ENCODE results near the gene AZIN2. TPM values are rescaled to one million over a fixed set of nuclear protein-coding genes. Genes with fewer than 3 reads are reported as not detected.

The AZIN2 gene
- total and polyA plus RNA-seq, 2 of the 13 experiments (the other 11 are each of a cell fraction or from before 2014, with no cell fraction given), result 1.7 to 3.5 TPM

- no peak for TF ChIP-seq MLXIP (CRISPR knock-in tag; IDR thresholded peaks at IDR 0.05; ENCODE audit: borderline replicate concordance)
- TF ChIP-seq LBX2 (CRISPR knock-in tag; IDR thresholded peaks at IDR 0.05; ENCODE audit: borderline replicate concordance), result no peak
- TF ChIP-seq CTCF (CRISPR knock-in tag; IDR thresholded peaks at IDR 0.05), result peak; percentile 25
- TF ChIP-seq REST (IDR thresholded peaks at IDR 0.05; ENCODE audit: borderline replicate concordance in 1 of 2, low read depth in 1 of 2, low read length in 2 of 2), result peak; percentile 35 to 82
- peak; percentile 71 for TF ChIP-seq TEAD3 (CRISPR knock-in tag; optimal IDR thresholded peaks at IDR 0.05; ENCODE audit: borderline replicate concordance)
- TF ChIP-seq ZNF775 (CRISPR knock-in tag; IDR thresholded peaks at IDR 0.05; ENCODE audit: borderline replicate concordance), result no peak
- TF ChIP-seq SIN3B (IDR thresholded peaks at IDR 0.05; ENCODE audit: low read length), result no peak
- no peak for TF ChIP-seq ZNF317 (CRISPR knock-in tag; IDR thresholded peaks at IDR 0.05)
- no peak for TF ChIP-seq ZNF121 (CRISPR knock-in tag; IDR thresholded peaks at IDR 0.05)
- TF ChIP-seq PBX3 (CRISPR knock-in tag; IDR thresholded peaks at IDR 0.05; ENCODE audit: borderline replicate concordance), result no peak
- 0 out of 2 replicates have a peak, but pooled peaks have one; percentile 22 for TF ChIP-seq NFYB (CRISPR knock-in tag; IDR thresholded peaks at IDR 0.05)
- no peak for TF ChIP-seq CAMTA2 (CRISPR knock-in tag; IDR thresholded peaks at IDR 0.05; ENCODE audit: borderline replicate concordance)
- no peak for TF ChIP-seq ATF6 (CRISPR knock-in tag; conservative IDR thresholded peaks at IDR 0.05)
- TF ChIP-seq KDM2A (CRISPR knock-in tag; IDR thresholded peaks at IDR 0.05; ENCODE audit: borderline replicate concordance, low read depth), result 0 out of 2 replicates have a peak, but pooled peaks have one; percentile 11
Measured at GRCh38 chr1:33140153-33141149, 59.5 kb downstream of the AZIN2 start (continued).

Measured in HepG2 (cell line).